Muscle of leg (tissue), 11 donors: ENCODE data around the gene COL9A3. TPM values are rescaled to one million over a fixed set of nuclear protein-coding genes. Genes with fewer than 3 reads are reported as not detected.

Experiments used
- DNase-seq: peaks from one replicate; pipeline ENCODE4 v3.0.0; 2013
- H3K27ac ChIP-seq: one replicate; pipeline ENCODE4 v1.5.1; 2013; ENCODE audit warnings: mild to moderate bottlenecking, low read length, control low read depth
- H3K27me3 ChIP-seq: one replicate; pipeline ENCODE4 v1.6.1; 2013; ENCODE audit warnings: low read length; ENCODE audit not compliant: control insufficient read depth, insufficient read depth
- H3K36me3 ChIP-seq: one replicate; pipeline ENCODE4 v1.6.1; 2013; ENCODE audit warnings: low read length; ENCODE audit not compliant: control insufficient read depth, insufficient read depth
- H3K4me1 ChIP-seq: one replicate; pipeline ENCODE4 v1.6.1; 2013; ENCODE audit warnings: low read length; ENCODE audit not compliant: control insufficient read depth, insufficient read depth
- H3K4me3 ChIP-seq: one replicate; pipeline ENCODE4 v1.5.1; 2013; ENCODE audit warnings: low read length, control low read depth
- H3K9me3 ChIP-seq: replicated peaks from 2 replicates; pipeline ENCODE4 v1.6.1; 2013; ENCODE audit warnings: low read depth, low read length; ENCODE audit not compliant: control insufficient read depth
- WGBS: methylation state at CpG from one replicate; pipeline ENCODE4 v1.1.5; 2013; ENCODE audit warnings: missing lambda C conversion rate; ENCODE audit not compliant: insufficient coverage; 5-methylcytosine and 5-hydroxymethylcytosine counted together
- polyA plus RNA-seq, 8 donors: library from polyadenylated mRNA; unstranded; fragments of 120-200 nt; gene quantifications; one replicate each; pipeline versions ENCODE4 v1.2.1 to v1.2.3, GENCODE V29; 2013; ENCODE audit warnings: inconsistent platforms in 1 of 8, low replicate concordance in 1 of 8; ENCODE audit not compliant: insufficient read length in 8 of 8, insufficient read depth in 1 of 8
- total RNA-seq: library from RNA; stranded (reverse); fragments of 120-200 nt; gene quantifications from one replicate; pipeline ENCODE4 v1.2.4, GENCODE V29; 2013

COL9A3 gene
- total and polyA plus RNA-seq, 9 donors, result 6.4 to 43.5 (median 14.2) TPM

- peaks cover 62% of the 10 kb centered on the region for H3K36me3 ChIP-seq
- no peak overlapping the region for H3K4me3 ChIP-seq
- 89% methylated on average over 19 of the region's 21 CpGs for WGBS
- H3K27me3 ChIP-seq, result peaks cover 23% of the 10 kb centered on the region
- DNase-seq, result no peak
- no peaks in the 10 kb centered on the region for H3K9me3 ChIP-seq
- peaks cover 26% of the 10 kb centered on the region for H3K4me1 ChIP-seq
- no peak overlapping the region for H3K27ac ChIP-seq
Observed at GRCh38 chr20:62811320-62811719, 5.5 kb upstream of the COL9A3 start.

DNA sequence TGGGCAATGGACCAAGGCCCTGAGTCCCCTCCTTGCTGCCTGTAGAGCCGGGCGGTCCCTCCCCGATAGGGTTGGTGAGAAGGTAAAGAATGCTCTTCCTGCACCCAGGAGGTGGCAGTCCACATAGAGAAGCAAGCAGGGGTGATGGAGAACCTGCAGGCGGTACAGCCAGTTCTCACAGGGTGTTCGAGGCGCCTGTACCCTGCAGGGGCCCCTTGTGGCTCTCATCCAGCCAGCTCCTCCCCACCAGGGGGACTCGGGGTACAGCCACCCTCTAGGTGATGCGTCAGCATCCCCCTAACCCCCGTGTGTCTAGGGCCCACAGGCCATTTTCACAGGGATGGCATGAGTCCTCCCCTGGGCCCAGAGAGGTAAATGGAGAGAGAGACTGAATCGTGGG, 5.1 kb upstream of the COL9A3 start:
- 82% methylated on average over 3 of the region's 10 CpGs for WGBS
- Histone ChIP-seq H3K4me1 (peaks cover 26% of the 10 kb centered on the region), H3K9me3 (no peaks in the 10 kb centered on the region), H3K4me3 (no peak overlapping the region), H3K27me3 (peaks cover 27% of the 10 kb centered on the region), H3K36me3 (peaks cover 60% of the 10 kb centered on the region), H3K27ac (no peak overlapping the region)
- no peak for DNase-seq

DNA sequence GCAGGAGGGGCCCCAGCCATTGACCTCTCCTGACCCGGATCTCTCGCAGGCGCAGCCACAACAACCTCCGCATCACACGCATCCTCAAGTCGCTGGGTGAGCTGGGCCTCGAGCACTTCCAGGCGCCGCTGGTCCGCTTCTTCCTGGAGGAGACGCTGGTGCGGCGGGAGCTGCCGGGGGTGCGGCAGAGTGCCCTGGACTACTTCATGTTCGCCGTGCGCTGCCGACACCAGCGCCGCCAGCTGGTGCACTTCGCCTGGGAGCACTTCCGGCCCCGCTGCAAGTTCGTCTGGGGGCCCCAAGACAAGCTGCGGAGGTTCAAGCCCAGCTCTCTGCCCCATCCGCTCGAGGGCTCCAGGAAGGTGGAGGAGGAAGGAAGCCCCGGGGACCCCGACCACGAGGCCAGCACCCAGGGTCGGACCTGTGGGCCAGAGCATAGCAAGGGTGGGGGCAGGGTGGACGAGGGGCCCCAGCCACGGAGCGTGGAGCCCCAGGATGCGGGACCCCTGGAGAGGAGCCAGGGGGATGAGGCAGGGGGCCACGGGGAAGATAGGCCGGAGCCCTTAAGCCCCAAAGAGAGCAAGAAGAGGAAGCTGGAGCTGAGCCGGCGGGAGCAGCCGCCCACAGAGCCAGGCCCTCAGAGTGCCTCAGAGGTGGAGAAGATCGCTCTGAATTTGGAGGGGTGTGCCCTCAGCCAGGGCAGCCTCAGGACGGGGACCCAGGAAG, 4.5 kb upstream of the COL9A3 start:
- H3K36me3 ChIP-seq, result peaks cover 56% of the 10 kb centered on the region
- no peak overlapping the region for H3K27ac ChIP-seq
- no peak for DNase-seq
- 74% methylated on average over 42 of the region's 43 CpGs for WGBS
- H3K4me1 ChIP-seq, result peaks cover 23% of the 10 kb centered on the region
- H3K27me3 ChIP-seq, result peaks cover 30% of the 10 kb centered on the region
- H3K4me3 ChIP-seq, result no peak overlapping the region
- H3K9me3 ChIP-seq, result no peaks in the 10 kb centered on the region

DNA sequence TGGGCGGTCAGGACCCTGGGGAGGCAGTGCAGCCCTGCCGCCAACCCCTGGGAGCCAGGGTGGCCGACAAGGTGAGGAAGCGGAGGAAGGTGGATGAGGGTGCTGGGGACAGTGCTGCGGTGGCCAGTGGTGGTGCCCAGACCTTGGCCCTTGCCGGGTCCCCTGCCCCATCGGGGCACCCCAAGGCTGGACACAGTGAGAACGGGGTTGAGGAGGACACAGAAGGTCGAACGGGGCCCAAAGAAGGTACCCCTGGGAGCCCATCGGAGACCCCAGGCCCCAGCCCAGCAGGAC, 4.0 kb upstream of the COL9A3 start:
- H3K27me3 ChIP-seq, result peaks cover 36% of the 10 kb centered on the region
- DNase-seq, result no peak
- no peaks in the 10 kb centered on the region for H3K9me3 ChIP-seq
- peaks cover 51% of the 10 kb centered on the region for H3K36me3 ChIP-seq
- no peak overlapping the region for H3K4me3 ChIP-seq
- H3K27ac ChIP-seq, result no peak overlapping the region
- H3K4me1 ChIP-seq, result peaks cover 28% of the 10 kb centered on the region
- WGBS, result 89% methylated on average over 8 of the region's 11 CpGs

DNA sequence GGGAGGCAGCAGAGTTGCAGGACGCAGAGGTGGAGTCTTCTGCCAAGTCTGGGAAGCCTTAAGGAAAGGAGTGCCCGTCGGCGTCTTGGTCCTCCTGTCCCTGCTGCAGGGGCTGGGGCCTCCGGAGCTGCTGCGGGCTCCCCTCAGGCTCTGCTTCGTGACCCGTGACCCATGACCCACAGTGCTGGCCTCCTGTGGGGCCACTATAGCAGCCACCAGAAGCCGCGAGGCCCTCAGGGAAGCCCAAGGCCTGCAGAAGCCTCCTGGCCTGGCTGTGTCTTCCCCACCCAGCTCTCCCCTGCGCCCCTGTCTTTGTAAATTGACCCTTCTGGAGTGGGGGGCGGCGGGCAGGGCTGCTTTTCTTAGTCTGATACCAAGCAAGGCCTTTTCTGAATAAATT, 3.3 kb upstream of the COL9A3 start:
- H3K36me3 ChIP-seq, result peaks cover 46% of the 10 kb centered on the region
- H3K9me3 ChIP-seq, result no peaks in the 10 kb centered on the region
- no peak overlapping the region for H3K27ac ChIP-seq
- DNase-seq, result no peak
- H3K27me3 ChIP-seq, result peaks cover 43% of the 10 kb centered on the region
- H3K4me3 ChIP-seq, result no peak overlapping the region
- 48% methylated on average over 12 of the region's 13 CpGs for WGBS
- peaks cover 33% of the 10 kb centered on the region for H3K4me1 ChIP-seq

GRCh38 chr20:62814060-62814708, 2.7 kb upstream of the COL9A3 start:
- Histone ChIP-seq H3K36me3 (peaks cover 42% of the 10 kb centered on the region), H3K4me1 (peaks cover 39% of the 10 kb centered on the region), H3K4me3 (no peak overlapping the region), H3K9me3 (no peaks in the 10 kb centered on the region), H3K27ac (no peak overlapping the region), H3K27me3 (peaks cover 49% of the 10 kb centered on the region)
- WGBS, result 72% methylated on average over 8 of the region's 13 CpGs
- no peak for DNase-seq

- DNase-seq, result no peak
- peaks cover 44% of the 10 kb centered on the region for H3K4me1 ChIP-seq
- WGBS, result 77% methylated on average over 12 of the region's 12 CpGs
- no peaks in the 10 kb centered on the region for H3K9me3 ChIP-seq
- H3K27me3 ChIP-seq, result peaks cover 51% of the 10 kb centered on the region
- H3K36me3 ChIP-seq, result peaks cover 37% of the 10 kb centered on the region
- H3K27ac ChIP-seq, result no peak overlapping the region
- no peak overlapping the region for H3K4me3 ChIP-seq
Observed at GRCh38 chr20:62814709-62815065, 2.2 kb upstream of the COL9A3 start.

- H3K27me3 ChIP-seq, result peaks cover 51% of the 10 kb centered on the region
- H3K36me3 ChIP-seq, result peaks cover 30% of the 10 kb centered on the region
- H3K9me3 ChIP-seq, result no peaks in the 10 kb centered on the region
- peaks cover 50% of the 10 kb centered on the region for H3K4me1 ChIP-seq
- peak; percentile 61 for DNase-seq
- no peak overlapping the region for H3K27ac ChIP-seq
- H3K4me3 ChIP-seq, result no peak overlapping the region
- 20% methylated on average over 20 of the region's 24 CpGs for WGBS
Observed at GRCh38 chr20:62815066-62815991, 1.5 kb upstream of the COL9A3 start.

GRCh38 chr20:62816031-62816883, 593 bp upstream of the COL9A3 start:
- Histone ChIP-seq H3K36me3 (peaks cover 21% of the 10 kb centered on the region), H3K27me3 (peaks cover 51% of the 10 kb centered on the region), H3K4me1 (peaks cover 51% of the 10 kb centered on the region), H3K9me3 (no peaks in the 10 kb centered on the region), H3K4me3 (peak overlapping the region; percentile 22), H3K27ac (no peak overlapping the region)
- DNase-seq, result peak; percentile 59
- WGBS, result 2% methylated on average over 54 of the region's 57 CpGs
